HL-60 (cell line): ENCODE data around the gene SSNA1.

Experiments used
- DNase-seq, 2 experiments: peaks; one replicate each; pipeline ENCODE4 v3.0.0-alpha.2; 2010 to 2020; ENCODE audit warnings: low read depth in 1 of 2, low spot score in 1 of 2
- H3K27ac ChIP-seq: fragments of 250-450 bp; sonication (Bioruptor Pico); replicated peaks from 2 replicates; pipeline ENCODE4 v1.5.1; 2020; ENCODE audit warnings: mild to moderate bottlenecking, moderate library complexity
- H3K27me3 ChIP-seq: fragments of 250-450 bp; sonication (Bioruptor Pico); 2 replicates; pipeline ENCODE4 v1.5.1; 2021; ENCODE audit warnings: mild to moderate bottlenecking, moderate library complexity; ENCODE audit not compliant: insufficient read depth, poor library complexity, severe bottlenecking
- H3K4me3 ChIP-seq: replicated peaks from 2 replicates; pipeline ENCODE4 v1.5.1; 2011; ENCODE audit warnings: mild to moderate bottlenecking, control low read depth, low read length; ENCODE audit not compliant: insufficient read depth
- CTCF ChIP-seq: IDR thresholded peaks from one replicate; pipeline ENCODE4 v1.5.1; 2011; ENCODE audit warnings: low read length, control low read depth, inconsistent platforms; ENCODE audit not compliant: insufficient read depth
- GABPA ChIP-seq: IDR thresholded peaks from 2 replicates; pipeline ENCODE4 v1.6.1; 2012; ENCODE audit warnings: low read depth
- POLR2AphosphoS5 ChIP-seq: IDR thresholded peaks from 2 replicates; pipeline ENCODE4 v1.6.1; 2012; ENCODE audit warnings: low read depth
- SPI1 ChIP-seq: IDR thresholded peaks from 2 replicates; pipeline ENCODE4 v1.6.1; 2012; ENCODE audit warnings: low read depth, mild to moderate bottlenecking, borderline replicate concordance
- TF ChIP-seq, protein P1 (sequence below): IDR thresholded peaks from 2 replicates; pipeline ENCODE4 v1.6.1; 2012; ENCODE audit warnings: low read depth; ENCODE audit not compliant: insufficient replicate concordance

SSNA1 gene

GRCh38 chr9:137160054-137160425 is 28.4 kb upstream of the SSNA1 start:
- TF ChIP-seq, protein P1, sequence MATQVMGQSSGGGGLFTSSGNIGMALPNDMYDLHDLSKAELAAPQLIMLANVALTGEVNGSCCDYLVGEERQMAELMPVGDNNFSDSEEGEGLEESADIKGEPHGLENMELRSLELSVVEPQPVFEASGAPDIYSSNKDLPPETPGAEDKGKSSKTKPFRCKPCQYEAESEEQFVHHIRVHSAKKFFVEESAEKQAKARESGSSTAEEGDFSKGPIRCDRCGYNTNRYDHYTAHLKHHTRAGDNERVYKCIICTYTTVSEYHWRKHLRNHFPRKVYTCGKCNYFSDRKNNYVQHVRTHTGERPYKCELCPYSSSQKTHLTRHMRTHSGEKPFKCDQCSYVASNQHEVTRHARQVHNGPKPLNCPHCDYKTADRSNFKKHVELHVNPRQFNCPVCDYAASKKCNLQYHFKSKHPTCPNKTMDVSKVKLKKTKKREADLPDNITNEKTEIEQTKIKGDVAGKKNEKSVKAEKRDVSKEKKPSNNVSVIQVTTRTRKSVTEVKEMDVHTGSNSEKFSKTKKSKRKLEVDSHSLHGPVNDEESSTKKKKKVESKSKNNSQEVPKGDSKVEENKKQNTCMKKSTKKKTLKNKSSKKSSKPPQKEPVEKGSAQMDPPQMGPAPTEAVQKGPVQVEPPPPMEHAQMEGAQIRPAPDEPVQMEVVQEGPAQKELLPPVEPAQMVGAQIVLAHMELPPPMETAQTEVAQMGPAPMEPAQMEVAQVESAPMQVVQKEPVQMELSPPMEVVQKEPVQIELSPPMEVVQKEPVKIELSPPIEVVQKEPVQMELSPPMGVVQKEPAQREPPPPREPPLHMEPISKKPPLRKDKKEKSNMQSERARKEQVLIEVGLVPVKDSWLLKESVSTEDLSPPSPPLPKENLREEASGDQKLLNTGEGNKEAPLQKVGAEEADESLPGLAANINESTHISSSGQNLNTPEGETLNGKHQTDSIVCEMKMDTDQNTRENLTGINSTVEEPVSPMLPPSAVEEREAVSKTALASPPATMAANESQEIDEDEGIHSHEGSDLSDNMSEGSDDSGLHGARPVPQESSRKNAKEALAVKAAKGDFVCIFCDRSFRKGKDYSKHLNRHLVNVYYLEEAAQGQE: no peak
- TF ChIP-seq POLR2AphosphoS5 (no peak), GABPA (no peak), CTCF (no peak), SPI1 (no peak)
- DNase-seq: no peak
- Histone ChIP-seq H3K4me3 (no peak overlapping the region), H3K27me3 (peaks cover 71% of the 10 kb centered on the region), H3K27ac (no peak overlapping the region)

DNA sequence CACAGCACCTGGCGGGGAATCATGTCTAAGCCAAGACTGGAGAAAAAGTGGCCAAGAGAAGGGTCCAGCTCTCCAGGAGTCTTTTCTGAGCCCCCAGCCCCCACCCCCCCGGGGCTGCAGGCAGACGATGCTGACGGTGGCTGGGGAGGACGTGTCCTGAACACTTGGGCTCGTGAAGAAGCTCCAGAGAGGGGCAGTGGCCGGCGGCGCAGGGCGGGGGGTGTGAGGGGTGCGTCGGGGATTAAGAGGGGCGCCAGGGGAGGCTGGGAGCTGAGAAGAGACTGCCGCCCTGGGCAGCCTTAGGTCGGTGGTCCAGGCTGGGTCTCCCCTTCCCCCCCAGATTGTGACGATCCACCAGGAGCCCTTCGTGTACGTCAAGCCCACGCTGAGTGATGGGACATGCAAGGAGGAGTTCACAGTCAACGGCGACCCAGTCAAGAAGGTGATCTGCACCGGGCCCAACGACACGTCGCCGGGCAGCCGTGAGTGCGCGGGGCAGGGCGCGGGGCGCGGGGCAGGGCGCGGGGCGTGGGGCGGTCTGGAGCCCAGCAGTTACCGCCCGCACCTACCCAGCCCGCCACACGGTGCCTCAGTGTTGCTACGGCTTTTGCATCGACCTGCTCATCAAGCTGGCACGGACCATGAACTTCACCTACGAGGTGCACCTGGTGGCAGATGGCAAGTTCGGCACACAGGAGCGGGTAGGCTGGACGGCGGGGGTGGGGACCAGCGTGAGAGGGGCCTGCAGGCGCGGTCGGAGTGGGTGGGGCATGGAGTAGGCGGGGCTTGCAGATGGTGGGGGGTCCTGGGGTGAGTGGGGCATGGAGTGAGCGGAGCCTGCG is 27.5 kb upstream of the SSNA1 start:
- no peak for DNase-seq
- Histone ChIP-seq H3K27ac (no peak overlapping the region), H3K4me3 (no peak overlapping the region), H3K27me3 (peaks cover 66% of the 10 kb centered on the region)
- no peak for TF ChIP-seq GABPA
- TF ChIP-seq, protein P1: no peak
- TF ChIP-seq CTCF: no peak
- no peak for TF ChIP-seq SPI1
- TF ChIP-seq POLR2AphosphoS5: no peak

GRCh38 chr9:137161558-137162486 is 26.7 kb upstream of the SSNA1 start:
- Histone ChIP-seq H3K27me3 (peaks cover 61% of the 10 kb centered on the region), H3K4me3 (no peak overlapping the region), H3K27ac (no peak overlapping the region)
- TF ChIP-seq SPI1: no peak
- TF ChIP-seq, protein P1: no peak
- TF ChIP-seq CTCF: no peak
- no peak for TF ChIP-seq POLR2AphosphoS5
- TF ChIP-seq GABPA: no peak
- no peak for DNase-seq
